HG03135 (cell line): ENCODE data around the gene HIVEP2.
A peak's percentile ranks its signal among the peaks of the same experiment; 100 is the strongest.

ENCODE experiments used
- ATAC-seq: cut with Tn5 transposase; IDR thresholded peaks from one replicate; pipeline ENCODE4 v1.9.1; 2021; ENCODE audit warnings: mild to moderate bottlenecking, moderate library complexity; ENCODE audit not compliant: unreplicated experiment

HIVEP2 gene

GRCh38 chr6:142823256-142823902, 121.6 kb downstream of the HIVEP2 start:
- ATAC-seq: no peak

GRCh38 chr6:142822842-142823241, 122.1 kb downstream of the HIVEP2 start:
- no peak for ATAC-seq

- ATAC-seq: peak; percentile 76
These were observed 122.6 kb downstream of the HIVEP2 start for GRCh38 chr6:142822383-142822782.

GRCh38 chr6:142821860-142822259, 123.1 kb downstream of the HIVEP2 start:
- no peak for ATAC-seq

DNA sequence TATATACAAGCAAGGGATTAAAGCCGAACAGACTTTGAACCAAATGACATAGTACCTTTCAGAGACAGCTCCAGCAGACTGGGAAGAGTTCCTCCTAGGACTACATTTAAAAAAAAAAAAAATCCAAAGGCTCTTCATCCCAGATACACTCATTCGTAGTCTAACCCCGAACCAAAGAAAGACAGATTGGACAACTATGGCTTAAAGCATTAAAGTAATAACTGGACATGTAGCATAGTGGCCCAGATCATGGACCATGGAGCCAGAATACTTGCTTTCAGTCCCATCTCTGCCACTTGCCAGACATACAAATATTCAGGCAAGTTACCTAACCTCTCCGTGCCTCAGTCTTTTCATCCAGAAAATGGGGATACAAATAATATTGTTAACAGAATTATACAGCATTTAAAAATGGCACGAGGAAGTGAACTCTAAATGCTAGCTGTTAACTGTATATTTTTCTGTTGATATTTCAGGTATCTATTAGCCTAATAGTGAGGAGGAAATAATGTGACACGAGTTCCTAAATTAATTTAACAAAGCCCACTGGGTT, 123.7 kb downstream of the HIVEP2 start:
- ATAC-seq: no peak

- no peak for ATAC-seq
These were observed 124.5 kb downstream of the HIVEP2 start for GRCh38 chr6:142820338-142821051.

GRCh38 chr6:142819603-142820337, 125.2 kb downstream of the HIVEP2 start:
- ATAC-seq: peak; percentile 59

DNA sequence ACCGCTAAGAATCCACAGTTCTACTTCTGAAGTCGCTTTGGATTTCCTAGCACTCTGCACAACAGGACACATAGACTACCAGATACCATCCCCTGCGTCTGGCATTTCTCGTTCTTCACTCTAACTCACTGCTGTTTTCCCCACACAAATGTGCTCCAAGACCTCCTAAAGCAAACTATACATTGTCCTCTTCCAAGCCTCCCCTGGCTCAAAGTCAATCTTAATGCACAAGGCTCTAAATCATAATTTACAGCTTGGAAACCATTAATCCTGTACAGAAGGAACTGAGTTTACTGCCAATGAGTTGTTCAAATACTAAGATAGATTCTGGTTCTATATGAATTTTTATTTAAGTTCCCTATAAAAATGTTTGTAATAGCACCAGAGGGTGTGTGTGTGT, 128.5 kb downstream of the HIVEP2 start:
- ATAC-seq: no peak

DNA sequence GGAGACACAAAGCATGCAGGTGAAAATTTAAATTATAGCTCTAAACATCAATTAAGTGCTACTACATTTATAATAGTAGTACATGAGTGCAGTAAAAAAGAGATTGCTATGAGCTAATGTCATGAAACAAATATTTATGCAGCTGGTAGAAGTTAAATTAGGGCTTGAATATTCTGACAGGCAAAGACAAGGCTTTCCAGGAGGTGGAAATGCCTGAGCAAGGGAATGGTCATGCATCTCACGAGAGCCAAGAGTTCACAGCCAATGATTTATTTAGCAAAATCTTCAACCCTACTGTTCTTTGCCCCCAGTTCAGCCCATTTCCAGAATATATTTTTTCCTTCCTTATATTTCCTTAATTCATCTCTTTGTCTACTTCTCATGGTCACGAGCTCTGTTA, 128.9 kb downstream of the HIVEP2 start:
- ATAC-seq: no peak

DNA sequence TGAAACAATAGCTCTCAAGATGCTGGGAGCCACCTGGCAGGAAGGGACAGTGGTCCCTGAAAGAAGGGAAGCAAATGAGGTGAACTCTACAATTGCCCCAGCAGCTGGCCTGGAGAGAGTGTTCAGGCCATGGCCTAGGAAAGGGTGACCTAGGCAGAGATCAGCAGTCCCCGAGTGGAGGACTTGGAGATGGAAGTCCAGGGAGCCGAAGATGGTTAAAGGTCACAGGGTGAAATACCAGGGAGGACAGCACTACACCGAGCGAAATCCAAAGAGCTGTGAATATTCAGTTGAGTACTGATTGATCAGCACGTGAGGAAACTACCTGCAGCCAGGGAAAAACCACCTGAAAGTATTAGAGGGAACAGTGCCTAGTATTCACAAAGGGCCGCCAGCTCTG, 133.1 kb downstream of the HIVEP2 start:
- ATAC-seq: no peak

DNA sequence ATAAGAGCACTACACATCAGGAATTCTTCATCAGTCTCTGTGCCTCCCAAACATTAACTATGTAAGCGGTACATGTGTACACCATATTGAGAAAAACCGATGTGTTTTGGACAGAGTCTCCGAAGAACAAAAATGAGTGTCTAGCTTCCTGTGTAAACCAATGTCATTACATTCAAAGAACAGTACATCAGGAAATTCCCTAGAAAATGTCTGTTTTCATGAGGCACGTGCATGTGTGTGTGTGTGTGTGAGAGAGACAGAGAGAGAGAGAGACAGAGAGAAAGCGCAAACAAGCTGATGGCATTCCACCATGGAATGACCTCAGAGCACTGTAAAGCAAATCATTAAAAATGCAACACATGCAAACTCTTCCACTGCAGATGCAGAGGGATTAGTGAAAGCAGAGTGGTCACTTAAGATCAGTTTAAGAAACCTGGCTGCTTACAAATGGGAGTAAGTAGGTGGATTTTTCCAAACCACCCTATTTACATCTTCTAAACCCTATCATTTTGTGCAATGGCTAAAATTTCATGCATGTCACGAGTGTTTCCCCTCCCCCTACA, 133.9 kb downstream of the HIVEP2 start:
- no peak for ATAC-seq

DNA sequence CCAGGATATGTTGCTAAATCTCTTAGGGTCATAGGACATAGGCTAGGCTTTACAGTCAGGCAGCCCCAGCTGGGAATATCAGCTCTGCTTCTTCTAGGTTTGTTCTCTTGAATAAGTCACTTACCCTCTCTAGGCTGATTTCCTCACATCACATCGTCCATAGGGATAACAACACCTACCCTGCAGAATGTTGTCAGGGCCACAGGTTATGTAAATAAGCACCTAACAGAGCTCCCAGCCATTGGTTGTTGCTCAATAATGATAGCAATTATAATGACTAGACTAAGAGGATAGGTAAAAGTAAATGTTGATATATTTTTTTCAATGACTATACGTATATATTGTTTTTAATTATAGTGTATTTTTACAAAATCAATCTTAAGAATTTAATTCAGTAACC, 135.0 kb downstream of the HIVEP2 start:
- no peak for ATAC-seq

GRCh38 chr6:142808405-142809061, 136.4 kb downstream of the HIVEP2 start:
- no peak for ATAC-seq

GRCh38 chr6:142805042-142805441, 139.9 kb downstream of the HIVEP2 start:
- no peak for ATAC-seq

- no peak for ATAC-seq
These were observed 140.5 kb downstream of the HIVEP2 start for GRCh38 chr6:142804490-142804889.

DNA sequence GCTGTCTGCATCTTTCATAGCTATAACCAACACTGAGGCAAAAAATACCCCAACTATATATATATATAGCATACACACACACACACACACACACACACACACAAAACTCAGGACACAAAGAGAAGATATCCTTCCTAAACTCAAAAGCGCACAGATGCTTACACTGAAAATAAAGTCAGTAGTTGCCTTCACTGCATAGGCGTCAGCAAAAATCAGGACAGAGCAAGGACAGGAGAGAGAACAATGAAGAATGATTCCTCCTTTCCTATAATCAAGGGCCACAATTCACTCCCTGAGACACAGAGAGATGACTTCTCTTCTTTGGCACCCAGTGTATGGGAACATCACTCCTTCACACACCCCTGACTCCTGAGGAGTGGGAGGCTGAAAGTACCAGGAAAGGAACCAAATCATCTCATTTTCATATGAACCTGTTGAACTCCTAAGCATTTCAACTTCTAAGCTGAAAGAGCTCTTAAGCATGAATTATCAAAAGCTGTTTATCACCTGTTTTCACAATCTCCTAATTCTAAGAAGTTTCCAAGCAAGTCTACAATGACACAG, 141.4 kb downstream of the HIVEP2 start:
- ATAC-seq: no peak

GRCh38 chr6:142803032-142803431, 141.9 kb downstream of the HIVEP2 start:
- no peak for ATAC-seq

DNA sequence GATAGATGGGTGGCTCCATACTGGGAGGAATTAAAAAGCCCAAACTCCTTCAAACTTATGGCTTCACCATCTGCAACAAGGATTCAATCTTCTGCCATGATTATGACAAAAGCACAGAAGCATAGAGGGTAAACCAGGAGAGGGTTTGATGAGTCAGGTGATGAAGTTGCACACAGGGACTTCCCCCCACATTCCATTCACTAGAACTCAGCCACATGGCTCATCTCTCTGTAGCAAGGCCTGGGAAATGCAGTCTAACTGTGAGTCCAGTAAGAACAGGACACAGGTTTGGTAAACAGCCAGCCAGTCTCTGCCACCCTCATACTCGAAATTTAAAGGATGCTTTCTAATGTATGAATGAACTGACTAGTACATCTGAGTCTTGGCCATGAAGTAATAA, 142.9 kb downstream of the HIVEP2 start:
- ATAC-seq: no peak

DNA sequence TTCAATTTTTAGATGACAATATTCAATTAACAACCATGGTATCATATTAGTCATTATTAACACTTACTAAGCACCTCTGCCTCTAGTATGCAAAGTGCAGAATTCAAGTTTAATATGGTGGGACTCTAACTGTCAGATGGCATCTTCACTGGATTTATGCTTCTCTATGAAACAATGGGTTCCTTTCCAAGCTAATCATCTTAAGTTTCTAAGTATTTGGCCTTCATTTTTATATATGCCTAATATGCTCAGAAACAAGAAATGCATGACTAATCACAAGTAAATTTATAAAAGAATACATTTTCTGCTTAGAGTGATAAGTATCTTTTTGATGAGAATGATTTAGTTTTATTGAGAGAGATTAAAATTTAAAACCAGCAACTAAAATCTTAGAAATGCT, 144.7 kb downstream of the HIVEP2 start:
- no peak for ATAC-seq

GRCh38 chr6:142799639-142800038, 145.3 kb downstream of the HIVEP2 start:
- no peak for ATAC-seq

DNA sequence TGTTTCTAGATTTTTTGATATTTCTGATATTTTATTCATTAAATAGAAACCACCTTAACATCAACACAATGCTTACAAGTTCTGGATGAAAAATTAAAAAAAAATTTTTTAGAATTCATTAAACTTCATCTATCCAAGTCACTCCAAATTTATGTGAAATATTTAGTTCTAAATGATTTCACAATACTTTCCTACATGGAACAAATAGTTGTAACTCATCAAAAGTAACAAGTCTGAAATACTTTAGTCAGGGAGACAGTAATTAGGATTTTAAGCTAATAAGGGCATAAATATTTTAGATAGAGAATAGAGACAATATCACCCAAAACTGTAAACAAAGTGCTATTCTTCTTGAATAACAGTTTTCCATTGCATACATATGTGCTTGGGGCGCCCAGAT, 147.8 kb downstream of the HIVEP2 start:
- no peak for ATAC-seq
